ENCODE data around the gene TFPI. TPM values are rescaled to one million over a fixed set of nuclear protein-coding genes. Genes with fewer than 3 reads are reported as not detected.
"Not testable (repeated sequence)": the region's sequence is repeated elsewhere in the genome, so short reads cannot be mapped to it uniquely, and the experiment has no call there.

Gene TFPI
- total and polyA plus RNA-seq, 9 donors, result 23.3 to 98.0 (median 48.8) TPM

DNA sequence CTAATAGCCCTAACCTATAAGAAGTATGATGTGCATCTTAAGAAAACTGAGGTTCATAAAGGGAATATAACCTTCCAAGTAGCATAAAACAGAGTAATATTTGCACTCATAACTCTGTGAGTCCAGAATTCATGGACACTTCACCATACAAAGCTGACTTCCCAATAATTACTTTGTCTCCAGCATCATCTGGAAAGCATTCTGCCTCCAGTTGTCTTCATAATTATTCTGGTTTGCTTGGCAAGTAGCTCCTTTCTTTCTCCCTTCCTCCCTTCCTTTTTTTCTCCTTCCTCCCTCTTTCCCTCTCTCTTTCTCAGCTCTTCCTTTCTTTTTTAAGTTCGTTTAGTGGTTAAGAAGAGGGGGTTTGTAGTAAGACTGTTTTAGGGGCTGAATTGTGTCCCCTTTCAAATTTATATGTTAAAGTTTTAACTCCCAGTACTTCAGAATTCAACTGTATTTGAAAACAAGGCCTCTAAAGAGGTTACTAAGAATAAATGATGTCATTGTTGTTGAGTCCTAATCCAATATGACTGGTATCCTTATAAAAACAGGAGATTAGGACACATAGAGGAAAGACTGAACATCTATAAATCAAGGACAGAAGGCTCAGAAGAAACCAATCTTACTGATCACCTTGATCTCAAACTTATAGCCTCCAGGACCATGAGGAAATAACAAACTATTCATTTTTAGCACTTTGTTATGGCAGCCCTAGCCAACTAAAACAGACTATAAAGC, 28.9 kb downstream of the TFPI start:
- TF ChIP-seq POLR2A (IDR thresholded peaks at IDR 0.05) (no peak), EP300 (IDR thresholded peaks at IDR 0.05) (no peak)
- TF ChIP-seq, protein P1, sequence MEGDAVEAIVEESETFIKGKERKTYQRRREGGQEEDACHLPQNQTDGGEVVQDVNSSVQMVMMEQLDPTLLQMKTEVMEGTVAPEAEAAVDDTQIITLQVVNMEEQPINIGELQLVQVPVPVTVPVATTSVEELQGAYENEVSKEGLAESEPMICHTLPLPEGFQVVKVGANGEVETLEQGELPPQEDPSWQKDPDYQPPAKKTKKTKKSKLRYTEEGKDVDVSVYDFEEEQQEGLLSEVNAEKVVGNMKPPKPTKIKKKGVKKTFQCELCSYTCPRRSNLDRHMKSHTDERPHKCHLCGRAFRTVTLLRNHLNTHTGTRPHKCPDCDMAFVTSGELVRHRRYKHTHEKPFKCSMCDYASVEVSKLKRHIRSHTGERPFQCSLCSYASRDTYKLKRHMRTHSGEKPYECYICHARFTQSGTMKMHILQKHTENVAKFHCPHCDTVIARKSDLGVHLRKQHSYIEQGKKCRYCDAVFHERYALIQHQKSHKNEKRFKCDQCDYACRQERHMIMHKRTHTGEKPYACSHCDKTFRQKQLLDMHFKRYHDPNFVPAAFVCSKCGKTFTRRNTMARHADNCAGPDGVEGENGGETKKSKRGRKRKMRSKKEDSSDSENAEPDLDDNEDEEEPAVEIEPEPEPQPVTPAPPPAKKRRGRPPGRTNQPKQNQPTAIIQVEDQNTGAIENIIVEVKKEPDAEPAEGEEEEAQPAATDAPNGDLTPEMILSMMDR (IDR thresholded peaks at IDR 0.05), result no peak
- no peaks in the 10 kb centered on the region for H3K4me1 ChIP-seq (ENCODE audit: insufficient read depth)
- DNase-seq, result no peak

GRCh38 chr2:187523325-187523724, 30.9 kb downstream of the TFPI start:
- no peak for TF ChIP-seq POLR2A (IDR thresholded peaks at IDR 0.05)
- TF ChIP-seq EP300 (IDR thresholded peaks at IDR 0.05), result no peak
- TF ChIP-seq, protein P1 (IDR thresholded peaks at IDR 0.05), result no peak
- H3K36me3 ChIP-seq, result no peaks in the 10 kb centered on the region
- no peaks in the 10 kb centered on the region for H3K4me1 ChIP-seq (ENCODE audit: insufficient read depth)
- no peaks in the 10 kb centered on the region for H3K9me3 ChIP-seq
- H3K27me3 ChIP-seq, result no peaks in the 10 kb centered on the region
- DNase-seq, result no peak
- no peak overlapping the region for H3K4me3 ChIP-seq
- no peak overlapping the region for H3K27ac ChIP-seq
- intact Hi-C loops (cut with DNase I), result no loop called here

More for the DNA sequence above, 28.9 kb downstream of the TFPI start:
- Histone ChIP-seq H3K27ac (no peak overlapping the region), H3K27me3 (no peaks in the 10 kb centered on the region), H3K9me3 (no peaks in the 10 kb centered on the region), H3K4me3 (no peak overlapping the region), H3K36me3 (no peaks in the 10 kb centered on the region)
- 89 to 91% (median 90%) methylated on average over 1 of the region's 1 CpG for WGBS, 3 donors
- intact Hi-C loops (cut with DNase I), result no loop called here

- no peaks in the 10 kb centered on the region for H3K9me3 ChIP-seq
- 96 to 99% (median 98%) methylated on average over 7 of the region's 7 CpGs for WGBS, 3 donors
- DNase-seq, result no peak
- H3K4me1 ChIP-seq (ENCODE audit: insufficient read depth), result no peaks in the 10 kb centered on the region
- no peaks in the 10 kb centered on the region for H3K36me3 ChIP-seq
- no peaks in the 10 kb centered on the region for H3K27me3 ChIP-seq
- TF ChIP-seq, protein P1 (IDR thresholded peaks at IDR 0.05), result no peak
- TF ChIP-seq EP300 (IDR thresholded peaks at IDR 0.05), result no peak
- TF ChIP-seq POLR2A (IDR thresholded peaks at IDR 0.05), result no peak
- H3K27ac ChIP-seq, result no peak overlapping the region
- intact Hi-C loops (cut with DNase I), result no loop called here
- no peak overlapping the region for H3K4me3 ChIP-seq
These were observed 34.1 kb downstream of the TFPI start for GRCh38 chr2:187520121-187520624.

DNA sequence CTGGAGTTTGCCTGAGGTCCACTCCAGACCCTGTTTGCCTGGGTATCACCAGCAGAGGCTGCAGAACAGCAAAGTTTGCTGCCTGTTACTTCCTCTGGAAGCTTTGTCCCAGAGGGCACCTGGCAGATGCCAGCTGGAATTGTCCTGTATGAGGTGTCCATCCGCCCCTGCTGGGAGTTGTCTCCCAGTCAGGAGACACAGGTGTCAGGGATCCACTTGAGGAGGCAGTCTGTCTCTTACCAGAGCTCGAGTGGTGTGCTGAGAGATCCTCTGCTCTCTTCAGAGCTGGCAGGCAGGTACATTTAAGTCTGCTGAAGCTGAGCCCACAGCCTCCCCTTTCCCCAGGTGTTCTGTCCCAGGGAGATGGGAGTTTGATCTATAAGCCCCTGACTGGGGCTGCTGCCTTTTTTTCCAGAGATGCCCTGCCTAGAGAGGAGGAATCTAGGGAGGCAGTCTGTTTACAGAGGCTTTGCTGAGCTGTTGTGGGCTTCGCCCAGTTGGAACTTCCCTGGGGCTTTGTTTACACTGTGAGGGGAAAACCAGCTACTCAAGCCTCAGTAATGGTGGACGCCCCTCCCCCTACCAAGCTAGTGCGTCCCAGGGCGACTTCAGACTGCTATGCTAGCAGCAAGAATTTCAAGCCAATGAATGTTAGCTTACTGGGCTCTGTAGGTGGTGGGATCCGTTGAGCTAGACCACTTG, 34.7 kb downstream of the TFPI start:
- no peak overlapping the region for H3K27ac ChIP-seq
- intact Hi-C loops (cut with DNase I), result loop anchor here in 1 of 4 donors (10.0 kb wide), 1 partner anchor 55 kb away; no protein-coding TSS in a partner anchor
- no peaks in the 10 kb centered on the region for H3K36me3 ChIP-seq
- no peak overlapping the region for H3K4me3 ChIP-seq
- H3K4me1 ChIP-seq (ENCODE audit: insufficient read depth), result no peaks in the 10 kb centered on the region
- TF ChIP-seq POLR2A (IDR thresholded peaks at IDR 0.05) (no peak), EP300 (IDR thresholded peaks at IDR 0.05) (no peak)
- TF ChIP-seq, protein P1 (IDR thresholded peaks at IDR 0.05), result no peak
- H3K27me3 ChIP-seq, result no peaks in the 10 kb centered on the region
- WGBS, 3 donors, result 87 to 92% (median 92%) methylated on average over 7 of the region's 7 CpGs
- H3K9me3 ChIP-seq, result no peaks in the 10 kb centered on the region
- DNase-seq, result no peak

- not testable (repeated sequence) for H3K36me3 ChIP-seq; H3K27me3 ChIP-seq; H3K4me3 ChIP-seq; H3K4me1 ChIP-seq (ENCODE audit: insufficient read depth); H3K9me3 ChIP-seq; H3K27ac ChIP-seq; DNase-seq
- intact Hi-C loops (cut with DNase I), result loop anchor here in 1 of 4 donors (10.0 kb wide), 1 partner anchor 57 kb away; no protein-coding TSS in a partner anchor
- WGBS, 3 donors, result 96 to 98% (median 97%) methylated on average over 1 of the region's 1 CpG
These were observed 36.4 kb downstream of the TFPI start for GRCh38 chr2:187517750-187518361.

GRCh38 chr2:187516630-187517510, 37.4 kb downstream of the TFPI start:
- H3K27ac ChIP-seq; H3K27me3 ChIP-seq; DNase-seq; H3K36me3 ChIP-seq; H3K4me3 ChIP-seq; H3K9me3 ChIP-seq; H3K4me1 ChIP-seq (ENCODE audit: insufficient read depth): not testable (repeated sequence)
- intact Hi-C loops (cut with DNase I), result loop anchor here in 1 of 4 donors (10.0 kb wide), 1 partner anchor 58 kb away; no protein-coding TSS in a partner anchor
- 93 to 94% (median 94%) methylated on average over 15 of the region's 15 CpGs for WGBS, 3 donors
